ENCODE data around the gene LTB. TPM values are rescaled to one million over a fixed set of nuclear protein-coding genes. Genes with fewer than 3 reads are reported as not detected.
A peak's percentile ranks its signal among the peaks of the same experiment; 100 is the strongest.

Gene LTB
- total RNA-seq, 1 experiment from 2014 or later = 74.1 TPM

GRCh38 chr6:31575335-31575901 lies 6.8 kb downstream of the LTB start, which contains the start of gene TNF:
Gene TNF (plus strand): TSS chr6:31575565. CDS start chr6:31575742, 177 bp downstream.
- no peaks in the 10 kb centered on the region for H3K9me3 ChIP-seq (ENCODE audit: low read length)
- peaks cover 20% of the 10 kb centered on the region; the same call in 1 of the 2 replicates for H4K20me1 ChIP-seq (ENCODE audit: insufficient read depth, low read depth, low read length)
- peaks cover 46% of the 10 kb centered on the region for H3K79me2 ChIP-seq (ENCODE audit: low read length)
- H3K9me2 ChIP-seq (replicated peaks; ENCODE audit: insufficient read depth, low read length) = no peaks in the 10 kb centered on the region
- no peaks in the 10 kb centered on the region for H3K27me3 ChIP-seq (ENCODE audit: low read length)
- H3K4me1 ChIP-seq (ENCODE audit: low read length) = peaks cover 89% of the 10 kb centered on the region
- H2AFZ ChIP-seq (ENCODE audit: low read length) = no peak within 1 kb of the TSS
- H3K4me3 ChIP-seq (ENCODE audit: low read length) = peak within 1 kb of the TSS; percentile 98
- peak; percentile 96 for DNase-seq
- peak within 1 kb of the TSS; percentile 95 for H3K27ac ChIP-seq (ENCODE audit: low read length)
- H3K36me3 ChIP-seq (ENCODE audit: insufficient read depth, low read length) = peaks cover 23% of the 10 kb centered on the region
- peak within 1 kb of the TSS; percentile 99 for H3K9ac ChIP-seq (ENCODE audit: low read length)
- H3K4me2 ChIP-seq (ENCODE audit: low read depth, low read length, poor library complexity, severe bottlenecking) = peak within 1 kb of the TSS; percentile 84

DNA sequence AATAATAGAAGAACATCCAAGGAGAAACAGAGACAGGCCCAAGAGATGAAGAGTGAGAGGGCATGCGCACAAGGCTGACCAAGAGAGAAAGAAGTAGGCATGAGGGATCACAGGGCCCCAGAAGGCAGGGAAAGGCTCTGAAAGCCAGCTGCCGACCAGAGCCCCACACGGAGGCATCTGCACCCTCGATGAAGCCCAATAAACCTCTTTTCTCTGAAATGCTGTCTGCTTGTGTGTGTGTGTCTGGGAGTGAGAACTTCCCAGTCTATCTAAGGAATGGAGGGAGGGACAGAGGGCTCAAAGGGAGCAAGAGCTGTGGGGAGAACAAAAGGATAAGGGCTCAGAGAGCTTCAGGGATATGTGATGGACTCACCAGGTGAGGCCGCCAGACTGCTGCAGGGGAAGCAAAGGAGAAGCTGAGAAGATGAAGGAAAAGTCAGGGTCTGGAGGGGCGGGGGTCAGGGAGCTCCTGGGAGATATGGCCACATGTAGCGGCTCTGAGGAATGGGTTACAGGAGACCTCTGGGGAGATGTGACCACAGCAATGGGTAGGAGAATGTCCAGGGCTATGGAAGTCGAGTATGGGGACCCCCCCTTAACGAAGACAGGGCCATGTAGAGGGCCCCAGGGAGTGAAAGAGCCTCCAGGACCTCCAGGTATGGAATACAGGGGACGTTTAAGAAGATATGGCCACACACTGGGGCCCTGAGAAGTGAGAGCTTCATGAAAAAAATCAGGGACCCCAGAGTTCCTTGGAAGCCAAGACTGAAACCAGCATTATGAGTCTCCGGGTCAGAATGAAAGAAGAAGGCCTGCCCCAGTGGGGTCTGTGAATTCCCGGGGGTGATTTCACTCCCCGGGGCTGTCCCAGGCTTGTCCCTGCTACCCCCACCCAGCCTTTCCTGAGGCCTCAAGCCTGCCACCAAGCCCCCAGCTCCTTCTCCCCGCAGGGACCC lies 7.8 kb downstream of the LTB start:
- H3K9me3 ChIP-seq (ENCODE audit: low read length) = no peaks in the 10 kb centered on the region
- peak; percentile 83 for DNase-seq
- H3K79me2 ChIP-seq (ENCODE audit: low read length) = peaks cover 47% of the 10 kb centered on the region
- peaks cover 89% of the 10 kb centered on the region for H3K4me1 ChIP-seq (ENCODE audit: low read length)
- peak overlapping the region; percentile 95 for H3K27ac ChIP-seq (ENCODE audit: low read length)
- H4K20me1 ChIP-seq (ENCODE audit: insufficient read depth, low read depth, low read length) = peaks cover 20% of the 10 kb centered on the region; the same call in 1 of the 2 replicates
- no peaks in the 10 kb centered on the region for H3K27me3 ChIP-seq (ENCODE audit: low read length)
- H3K9me2 ChIP-seq (replicated peaks; ENCODE audit: insufficient read depth, low read length) = no peaks in the 10 kb centered on the region
- H3K4me3 ChIP-seq (ENCODE audit: low read length) = peak overlapping the region; percentile 98
- peaks cover 23% of the 10 kb centered on the region for H3K36me3 ChIP-seq (ENCODE audit: insufficient read depth, low read length)
- no peak overlapping the region for H2AFZ ChIP-seq (ENCODE audit: low read length)
- peak overlapping the region; percentile 84 for H3K4me2 ChIP-seq (ENCODE audit: low read depth, low read length, poor library complexity, severe bottlenecking)
- H3K9ac ChIP-seq (ENCODE audit: low read length) = peak overlapping the region; percentile 99

- Histone ChIP-seq H3K9me2 (replicated peaks; ENCODE audit: insufficient read depth, low read length) (no peaks in the 10 kb centered on the region), H3K36me3 (ENCODE audit: insufficient read depth, low read length) (peaks cover 23% of the 10 kb centered on the region), H3K9me3 (ENCODE audit: low read length) (no peaks in the 10 kb centered on the region), H3K9ac (ENCODE audit: low read length) (peak overlapping the region; percentile 99), H3K4me1 (ENCODE audit: low read length) (peaks cover 89% of the 10 kb centered on the region), H3K4me2 (ENCODE audit: low read depth, low read length, poor library complexity, severe bottlenecking) (peak overlapping the region; percentile 84), H3K79me2 (ENCODE audit: low read length) (peaks cover 51% of the 10 kb centered on the region), H3K27ac (ENCODE audit: low read length) (peak overlapping the region; percentile 95), H3K4me3 (ENCODE audit: low read length) (peak overlapping the region; percentile 98), H2AFZ (ENCODE audit: low read length) (no peak overlapping the region), H3K27me3 (ENCODE audit: low read length) (no peaks in the 10 kb centered on the region), H4K20me1 (ENCODE audit: insufficient read depth, low read depth, low read length) (peaks cover 20% of the 10 kb centered on the region; the same call in 1 of the 2 replicates)
- peak; percentile 62 for DNase-seq
Measured at GRCh38 chr6:31573239-31574105, 8.8 kb downstream of the LTB start.

DNA sequence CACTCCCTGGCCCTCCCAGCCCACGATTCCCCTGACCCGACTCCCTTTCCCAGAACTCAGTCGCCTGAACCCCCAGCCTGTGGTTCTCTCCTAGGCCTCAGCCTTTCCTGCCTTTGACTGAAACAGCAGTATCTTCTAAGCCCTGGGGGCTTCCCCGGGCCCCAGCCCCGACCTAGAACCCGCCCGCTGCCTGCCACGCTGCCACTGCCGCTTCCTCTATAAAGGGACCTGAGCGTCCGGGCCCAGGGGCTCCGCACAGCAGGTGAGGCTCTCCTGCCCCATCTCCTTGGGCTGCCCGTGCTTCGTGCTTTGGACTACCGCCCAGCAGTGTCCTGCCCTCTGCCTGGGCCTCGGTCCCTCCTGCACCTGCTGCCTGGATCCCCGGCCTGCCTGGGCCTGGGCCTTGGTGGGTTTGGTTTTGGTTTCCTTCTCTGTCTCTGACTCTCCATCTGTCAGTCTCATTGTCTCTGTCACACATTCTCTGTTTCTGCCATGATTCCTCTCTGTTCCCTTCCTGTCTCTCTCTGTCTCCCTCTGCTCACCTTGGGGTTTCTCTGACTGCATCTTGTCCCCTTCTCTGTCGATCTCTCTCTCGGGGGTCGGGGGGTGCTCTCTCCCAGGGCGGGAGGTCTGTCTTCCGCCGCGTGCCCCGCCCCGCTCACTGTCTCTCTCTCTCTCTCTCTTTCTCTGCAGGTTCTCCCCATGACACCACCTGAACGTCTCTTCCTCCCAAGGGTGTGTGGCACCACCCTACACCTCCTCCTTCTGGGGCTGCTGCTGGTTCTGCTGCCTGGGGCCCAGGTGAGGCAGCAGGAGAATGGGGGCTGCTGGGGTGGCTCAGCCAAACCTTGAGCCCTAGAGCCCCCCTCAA lies 9.9 kb downstream of the LTB start, which contains the start of gene LTA:
Gene LTA (plus strand): TSS at position 249 of the 871 bp plus-strand sequence. CDS start 454 bp downstream, at position 703.
- Histone ChIP-seq H3K9me2 (replicated peaks; ENCODE audit: insufficient read depth, low read length) (no peaks in the 10 kb centered on the region), H2AFZ (ENCODE audit: low read length) (no peak within 1 kb of the TSS), H3K27me3 (ENCODE audit: low read length) (no peaks in the 10 kb centered on the region), H3K36me3 (ENCODE audit: insufficient read depth, low read length) (peaks cover 18% of the 10 kb centered on the region), H3K27ac (ENCODE audit: low read length) (peak within 1 kb of the TSS; percentile 95), H4K20me1 (ENCODE audit: insufficient read depth, low read depth, low read length) (peaks cover 18% of the 10 kb centered on the region; the same call in 1 of the 2 replicates), H3K4me2 (ENCODE audit: low read depth, low read length, poor library complexity, severe bottlenecking) (peak within 1 kb of the TSS; percentile 84), H3K9me3 (ENCODE audit: low read length) (no peaks in the 10 kb centered on the region), H3K79me2 (ENCODE audit: low read length) (peaks cover 59% of the 10 kb centered on the region), H3K9ac (ENCODE audit: low read length) (peak within 1 kb of the TSS; percentile 99), H3K4me3 (ENCODE audit: low read length) (peak within 1 kb of the TSS; percentile 98), H3K4me1 (ENCODE audit: low read length) (peaks cover 91% of the 10 kb centered on the region)
- peak; percentile 92 for DNase-seq

GRCh38 chr6:31569861-31570536 lies 12.2 kb downstream of the LTB start:
- peak overlapping the region; percentile 95 for H3K27ac ChIP-seq (ENCODE audit: low read length)
- no peak overlapping the region for H2AFZ ChIP-seq (ENCODE audit: low read length)
- H3K4me2 ChIP-seq (ENCODE audit: low read depth, low read length, poor library complexity, severe bottlenecking) = peak overlapping the region; percentile 84
- no peaks in the 10 kb centered on the region for H4K20me1 ChIP-seq (ENCODE audit: insufficient read depth, low read depth, low read length)
- H3K9me3 ChIP-seq (ENCODE audit: low read length) = no peaks in the 10 kb centered on the region
- H3K4me1 ChIP-seq (ENCODE audit: low read length) = peaks cover 86% of the 10 kb centered on the region
- H3K4me3 ChIP-seq (ENCODE audit: low read length) = peak overlapping the region; percentile 98
- H3K9me2 ChIP-seq (replicated peaks; ENCODE audit: insufficient read depth, low read length) = no peaks in the 10 kb centered on the region
- no peaks in the 10 kb centered on the region for H3K27me3 ChIP-seq (ENCODE audit: low read length)
- no peaks in the 10 kb centered on the region for H3K36me3 ChIP-seq (ENCODE audit: insufficient read depth, low read length)
- DNase-seq = peak; percentile 91
- peak overlapping the region; percentile 99 for H3K9ac ChIP-seq (ENCODE audit: low read length)
- H3K79me2 ChIP-seq (ENCODE audit: low read length) = peaks cover 44% of the 10 kb centered on the region

DNA sequence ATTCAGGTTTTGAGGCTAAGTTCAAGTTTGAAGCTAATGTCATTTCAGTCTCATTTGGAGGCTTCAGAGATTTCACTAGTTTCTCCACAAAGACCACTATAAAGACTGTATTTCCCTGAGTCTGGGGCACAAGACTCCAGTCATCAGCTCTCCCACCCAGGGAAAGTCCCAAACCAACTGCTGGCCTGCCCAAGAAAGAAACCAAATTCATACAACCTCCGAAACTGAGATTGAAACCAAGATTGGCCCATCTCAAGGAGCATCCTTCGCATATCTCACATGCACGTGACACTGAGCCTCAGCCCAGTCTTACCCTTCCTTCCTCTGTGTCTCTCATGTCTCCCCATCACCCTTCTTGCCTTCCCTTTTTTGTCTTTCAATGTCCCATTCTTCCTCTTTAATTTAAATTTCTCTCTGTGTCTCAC lies 13.7 kb downstream of the LTB start:
- Histone ChIP-seq H3K9ac (ENCODE audit: low read length) (peak overlapping the region; percentile 99), H3K4me3 (ENCODE audit: low read length) (peak overlapping the region; percentile 98; the same call in 1 of the 2 replicates), H3K4me2 (ENCODE audit: low read depth, low read length, poor library complexity, severe bottlenecking) (peak overlapping the region; percentile 84)

More for the DNA sequence above, 13.7 kb downstream of the LTB start:
- H3K4me1 ChIP-seq (ENCODE audit: low read length) = peaks cover 81% of the 10 kb centered on the region
- peak; percentile 77 for DNase-seq
- no peaks in the 10 kb centered on the region for H3K9me2 ChIP-seq (replicated peaks; ENCODE audit: insufficient read depth, low read length)
- peaks cover 44% of the 10 kb centered on the region for H3K79me2 ChIP-seq (ENCODE audit: low read length)
- no peak overlapping the region for H2AFZ ChIP-seq (ENCODE audit: low read length)
- H3K27me3 ChIP-seq (ENCODE audit: low read length) = no peaks in the 10 kb centered on the region
- H4K20me1 ChIP-seq (ENCODE audit: insufficient read depth, low read depth, low read length) = no peaks in the 10 kb centered on the region
- peak overlapping the region; percentile 95 for H3K27ac ChIP-seq (ENCODE audit: low read length)
- H3K9me3 ChIP-seq (ENCODE audit: low read length) = no peaks in the 10 kb centered on the region
- H3K36me3 ChIP-seq (ENCODE audit: insufficient read depth, low read length) = no peaks in the 10 kb centered on the region

Data from Karpas-422 (cell line).